ENCODE results near the gene RBM4.

Gene RBM4

DNA sequence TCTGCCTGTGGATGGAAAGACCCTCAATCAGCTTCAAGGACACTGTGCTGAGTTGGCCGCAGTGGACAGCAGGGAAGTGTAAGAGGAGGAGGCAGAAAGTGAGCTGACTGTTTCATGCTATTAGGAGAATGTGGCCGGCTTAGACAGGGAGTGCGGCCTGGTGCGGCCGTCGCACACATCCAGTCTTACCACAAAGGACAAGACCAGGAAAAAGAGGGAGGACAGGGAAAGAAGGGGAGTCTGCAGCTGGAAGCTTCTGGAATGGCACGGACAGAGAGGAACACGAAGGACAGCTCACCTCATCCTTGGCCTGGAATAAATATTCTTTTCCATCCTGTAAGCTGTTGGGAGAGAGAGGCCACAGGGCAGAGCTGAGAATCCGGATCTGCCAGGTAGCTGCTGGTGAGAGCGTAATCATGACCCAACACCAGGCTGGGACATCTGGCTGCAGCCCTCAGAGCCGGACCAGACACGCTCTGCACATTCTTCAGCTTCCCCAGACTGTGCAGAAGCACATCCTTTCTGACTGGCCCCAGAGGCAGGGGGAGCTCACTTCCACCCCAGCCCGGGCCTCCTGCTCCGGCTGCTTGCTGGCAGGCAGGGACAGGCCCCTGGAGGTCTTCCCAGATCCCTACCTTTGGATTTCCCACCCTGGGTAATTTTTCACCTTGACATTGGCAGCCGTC, 47.7 kb downstream of the RBM4 start:
- no peaks in the 10 kb centered on the region for H3K79me2 ChIP-seq (ENCODE audit: low read length)
- no peak overlapping the region for H2AFZ ChIP-seq (ENCODE audit: low read depth, low read length)
- H3K9ac ChIP-seq (ENCODE audit: low read length), result no peak overlapping the region
- no peaks in the 10 kb centered on the region for H4K20me1 ChIP-seq (ENCODE audit: insufficient read depth, low read length)
- H3K9me3 ChIP-seq (ENCODE audit: insufficient read depth, low read length), result no peaks in the 10 kb centered on the region
- no peak overlapping the region for H3K27ac ChIP-seq (ENCODE audit: low read length)
- no peak overlapping the region for H3K4me3 ChIP-seq (ENCODE audit: low read length)
- TF ChIP-seq EZH2phosphoT487 (IDR thresholded peaks at IDR 0.05; ENCODE audit: low read depth), result no peak
- TF ChIP-seq, protein P1, sequence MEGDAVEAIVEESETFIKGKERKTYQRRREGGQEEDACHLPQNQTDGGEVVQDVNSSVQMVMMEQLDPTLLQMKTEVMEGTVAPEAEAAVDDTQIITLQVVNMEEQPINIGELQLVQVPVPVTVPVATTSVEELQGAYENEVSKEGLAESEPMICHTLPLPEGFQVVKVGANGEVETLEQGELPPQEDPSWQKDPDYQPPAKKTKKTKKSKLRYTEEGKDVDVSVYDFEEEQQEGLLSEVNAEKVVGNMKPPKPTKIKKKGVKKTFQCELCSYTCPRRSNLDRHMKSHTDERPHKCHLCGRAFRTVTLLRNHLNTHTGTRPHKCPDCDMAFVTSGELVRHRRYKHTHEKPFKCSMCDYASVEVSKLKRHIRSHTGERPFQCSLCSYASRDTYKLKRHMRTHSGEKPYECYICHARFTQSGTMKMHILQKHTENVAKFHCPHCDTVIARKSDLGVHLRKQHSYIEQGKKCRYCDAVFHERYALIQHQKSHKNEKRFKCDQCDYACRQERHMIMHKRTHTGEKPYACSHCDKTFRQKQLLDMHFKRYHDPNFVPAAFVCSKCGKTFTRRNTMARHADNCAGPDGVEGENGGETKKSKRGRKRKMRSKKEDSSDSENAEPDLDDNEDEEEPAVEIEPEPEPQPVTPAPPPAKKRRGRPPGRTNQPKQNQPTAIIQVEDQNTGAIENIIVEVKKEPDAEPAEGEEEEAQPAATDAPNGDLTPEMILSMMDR (IDR thresholded peaks at IDR 0.05; ENCODE audit: low read depth, low read length), result no peak
- H3K4me1 ChIP-seq (ENCODE audit: low read length), result no peaks in the 10 kb centered on the region
- no peaks in the 10 kb centered on the region for H3K27me3 ChIP-seq (ENCODE audit: low read depth, low read length)
- no peak overlapping the region for H3K4me2 ChIP-seq (ENCODE audit: low read length)
- peaks cover 27% of the 10 kb centered on the region for H3K36me3 ChIP-seq (replicated peaks; ENCODE audit: low read depth, low read length)

DNA sequence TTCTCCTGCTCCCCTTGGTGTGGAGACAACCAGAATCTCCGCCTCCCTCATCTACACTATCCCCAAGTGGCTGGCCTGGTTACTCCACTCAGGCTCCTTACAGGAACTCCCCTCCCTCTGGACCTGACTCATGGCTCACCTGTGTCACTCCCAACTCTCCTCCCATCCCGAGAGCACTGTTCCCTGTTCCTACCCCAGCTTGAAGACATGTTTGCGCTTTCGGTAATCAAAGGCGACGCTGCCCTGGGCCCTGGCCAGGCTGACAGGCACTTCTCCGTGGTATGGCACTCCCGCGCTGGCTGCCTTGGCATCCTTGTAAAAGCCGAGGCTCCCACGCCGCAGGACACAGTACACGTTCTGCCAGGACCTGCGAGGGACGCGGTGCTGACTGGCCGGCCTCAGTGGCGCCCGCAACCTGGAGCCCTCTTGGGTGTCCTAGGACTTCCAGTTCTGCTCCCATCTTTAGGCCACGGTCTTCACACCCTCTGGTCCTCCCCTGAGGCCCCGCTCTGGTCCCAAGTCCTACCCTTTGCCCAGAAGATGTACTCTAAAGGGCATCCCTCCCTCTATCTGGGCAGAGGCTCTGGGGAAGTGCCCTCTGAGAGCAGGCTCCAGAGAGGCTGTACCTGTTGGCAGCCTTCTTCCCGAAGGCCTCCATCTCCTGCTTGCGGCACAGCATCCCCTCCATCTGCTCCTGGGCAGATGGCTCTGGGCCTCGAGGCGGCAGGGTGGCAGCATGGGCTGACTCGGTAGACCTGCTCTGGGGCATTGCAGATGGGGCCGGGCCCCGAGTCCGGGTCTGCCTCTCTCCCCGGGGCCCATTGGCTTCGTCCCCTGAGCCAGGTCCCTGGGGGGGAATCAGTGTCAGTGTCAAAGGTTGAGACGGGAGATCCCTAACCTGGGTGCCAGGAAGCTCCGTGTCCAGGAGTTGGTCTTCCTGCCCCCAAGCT, 48.6 kb downstream of the RBM4 start:
- Histone ChIP-seq H3K4me2 (ENCODE audit: low read length) (no peak overlapping the region), H3K4me1 (ENCODE audit: low read length) (no peaks in the 10 kb centered on the region), H2AFZ (ENCODE audit: low read depth, low read length) (no peak overlapping the region), H3K9ac (ENCODE audit: low read length) (no peak overlapping the region), H3K9me3 (ENCODE audit: insufficient read depth, low read length) (no peaks in the 10 kb centered on the region), H3K36me3 (replicated peaks; ENCODE audit: low read depth, low read length) (peaks cover 34% of the 10 kb centered on the region), H3K27ac (ENCODE audit: low read length) (no peak overlapping the region), H4K20me1 (ENCODE audit: insufficient read depth, low read length) (no peaks in the 10 kb centered on the region), H3K79me2 (ENCODE audit: low read length) (no peaks in the 10 kb centered on the region), H3K4me3 (ENCODE audit: low read length) (no peak overlapping the region), H3K27me3 (ENCODE audit: low read depth, low read length) (no peaks in the 10 kb centered on the region)
- no peak for TF ChIP-seq EZH2phosphoT487 (IDR thresholded peaks at IDR 0.05; ENCODE audit: low read depth)
- TF ChIP-seq, protein P1 (IDR thresholded peaks at IDR 0.05; ENCODE audit: low read depth, low read length), result no peak

DNA sequence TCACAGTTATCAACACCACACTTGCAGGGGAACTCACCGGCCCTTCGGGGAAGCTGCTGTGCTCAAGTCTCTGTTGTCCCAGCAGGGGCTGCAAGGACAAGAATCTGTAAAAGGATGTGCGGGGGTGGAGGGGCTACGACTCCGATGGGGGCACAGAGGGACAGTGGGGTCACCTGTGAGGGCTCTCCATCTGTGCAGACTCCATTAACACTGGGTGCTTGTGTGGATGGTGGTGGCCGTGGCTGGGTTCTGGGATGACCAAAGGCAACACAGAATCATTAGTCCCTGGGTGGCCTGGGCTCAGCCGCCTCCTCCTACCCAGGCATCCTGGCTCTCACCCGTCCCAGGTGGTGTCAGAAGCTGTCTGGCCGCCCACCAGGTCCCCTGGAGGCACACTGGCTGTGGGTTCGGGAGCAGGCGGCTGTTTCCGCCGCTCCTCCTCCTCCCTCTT, 49.4 kb downstream of the RBM4 start:
- Histone ChIP-seq H2AFZ (ENCODE audit: low read depth, low read length) (no peak overlapping the region), H3K36me3 (replicated peaks; ENCODE audit: low read depth, low read length) (peaks cover 38% of the 10 kb centered on the region), H4K20me1 (ENCODE audit: insufficient read depth, low read length) (no peaks in the 10 kb centered on the region), H3K27ac (ENCODE audit: low read length) (no peak overlapping the region), H3K9ac (ENCODE audit: low read length) (no peak overlapping the region), H3K79me2 (ENCODE audit: low read length) (no peaks in the 10 kb centered on the region), H3K4me1 (ENCODE audit: low read length) (no peaks in the 10 kb centered on the region), H3K4me3 (ENCODE audit: low read length) (no peak overlapping the region), H3K9me3 (ENCODE audit: insufficient read depth, low read length) (no peaks in the 10 kb centered on the region), H3K27me3 (ENCODE audit: low read depth, low read length) (no peaks in the 10 kb centered on the region), H3K4me2 (ENCODE audit: low read length) (no peak overlapping the region)
- TF ChIP-seq, protein P1 (IDR thresholded peaks at IDR 0.05; ENCODE audit: low read depth, low read length), result no peak
- TF ChIP-seq EZH2phosphoT487 (IDR thresholded peaks at IDR 0.05; ENCODE audit: low read depth), result no peak

All from OCI-LY3 (cell line).